ENCODE measurements around the gene SMTNL2.
"Not testable (repeated sequence)": the region's sequence is repeated elsewhere in the genome, so short reads cannot be mapped to it uniquely, and the experiment has no call there.

SMTNL2 gene

DNA sequence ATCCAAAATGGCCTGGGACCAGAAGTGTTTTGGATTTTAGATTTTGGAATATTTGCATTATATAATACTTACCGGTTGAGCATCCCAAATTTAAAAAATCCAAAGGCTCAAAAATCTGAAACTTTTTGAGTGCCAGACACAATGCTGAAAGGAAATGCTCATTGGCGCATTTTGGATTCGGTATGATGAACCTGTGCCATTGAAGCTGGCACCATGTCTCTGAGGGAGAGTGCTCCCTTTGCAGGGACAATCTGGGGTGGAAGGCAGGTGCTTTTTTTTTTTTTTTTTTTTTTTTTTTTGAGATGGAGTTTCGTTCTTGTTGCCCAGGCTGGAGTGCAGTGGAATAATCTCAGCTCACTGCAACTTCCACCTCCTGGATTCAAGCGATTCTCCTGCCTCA, 17.7 kb downstream of the SMTNL2 start:
- DNase-seq (ENCODE audit: low spot score), result no peak

DNA sequence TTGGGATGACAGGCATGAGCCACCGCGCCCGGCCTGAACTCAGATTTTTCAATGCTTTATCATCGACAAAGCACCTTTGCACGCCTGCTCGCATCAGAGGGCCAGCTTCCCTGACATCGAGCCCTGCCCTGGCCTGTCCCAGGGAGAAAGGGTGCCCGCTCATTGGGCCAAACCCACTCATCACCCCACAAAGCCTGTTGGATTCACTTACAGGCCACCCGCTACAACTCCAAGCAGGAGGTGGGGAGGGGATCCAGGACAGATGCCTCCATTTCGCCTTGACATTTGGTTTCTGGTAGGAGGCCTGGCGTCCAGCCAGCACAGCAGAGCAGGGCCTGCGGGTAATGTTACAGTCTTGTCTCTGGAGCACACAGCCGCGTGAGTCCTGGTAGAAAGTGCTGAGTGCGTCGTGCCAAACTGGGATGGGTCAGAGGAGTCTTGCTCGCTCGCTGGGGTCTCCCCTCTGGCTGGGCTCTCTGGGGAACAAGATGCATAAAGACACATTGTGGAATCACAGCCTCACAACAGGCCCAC, 19.8 kb downstream of the SMTNL2 start:
- DNase-seq (ENCODE audit: low spot score), result no peak

DNA sequence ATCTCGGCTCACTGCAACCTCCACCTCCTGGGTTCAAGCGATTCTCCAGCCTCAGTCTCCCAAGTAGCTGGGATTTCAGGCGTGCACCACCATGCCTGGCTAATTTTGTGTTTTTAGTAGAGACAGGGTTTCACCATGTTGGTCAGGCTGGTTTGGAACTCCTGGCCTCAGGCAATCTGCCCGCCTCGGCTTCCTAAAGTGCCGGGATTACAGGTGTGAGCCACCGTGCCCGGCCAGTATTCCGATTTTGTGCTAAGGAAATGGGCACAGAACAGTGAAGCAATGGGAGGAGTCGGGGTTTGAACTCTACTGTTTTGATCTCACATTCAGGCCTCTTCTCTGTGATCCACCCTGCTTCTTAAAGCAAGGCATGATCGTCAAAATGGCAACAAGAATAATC, 20.4 kb downstream of the SMTNL2 start:
- not testable (repeated sequence) for DNase-seq (ENCODE audit: low spot score)

- DNase-seq (ENCODE audit: low spot score), result no peak
Measured at GRCh38 chr17:4605826-4606225, 21.5 kb downstream of the SMTNL2 start.

- no peak for DNase-seq (ENCODE audit: low spot score)
Measured at GRCh38 chr17:4607261-4607741, 23.0 kb downstream of the SMTNL2 start.

GRCh38 chr17:4607773-4608187, 23.5 kb downstream of the SMTNL2 start:
- DNase-seq (ENCODE audit: low spot score), result no peak

- DNase-seq (ENCODE audit: low spot score), result no peak
Measured at GRCh38 chr17:4609761-4610160, 25.4 kb downstream of the SMTNL2 start.

GRCh38 chr17:4610162-4610561, 25.8 kb downstream of the SMTNL2 start:
- DNase-seq (ENCODE audit: low spot score), result peak; percentile 36

DNA sequence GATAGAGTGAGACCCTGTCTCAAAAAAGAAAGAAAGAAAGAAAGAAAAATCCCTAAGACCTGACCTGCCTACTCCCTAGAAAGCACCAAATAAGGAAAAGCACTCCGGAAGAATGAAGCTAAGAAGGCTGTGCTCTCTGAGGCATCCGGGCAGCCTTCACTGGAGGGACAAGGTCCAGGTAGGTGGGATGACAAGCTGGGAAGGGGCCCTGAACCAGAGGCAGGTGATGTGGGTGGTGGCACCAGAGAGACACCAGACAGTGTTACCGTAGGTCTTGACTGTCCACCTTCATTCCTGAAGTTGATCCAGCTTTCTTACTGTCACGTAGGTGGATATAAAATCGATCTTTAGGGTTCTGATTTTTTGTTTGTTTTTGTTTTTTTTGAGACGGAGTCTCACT, 26.3 kb downstream of the SMTNL2 start:
- DNase-seq (ENCODE audit: low spot score), result no peak

- no peak for DNase-seq (ENCODE audit: low spot score)
Measured at GRCh38 chr17:4616476-4616875, 32.1 kb downstream of the SMTNL2 start.

- DNase-seq (ENCODE audit: low spot score), result no peak
Measured at GRCh38 chr17:4617090-4617489, 32.8 kb downstream of the SMTNL2 start.

DNA sequence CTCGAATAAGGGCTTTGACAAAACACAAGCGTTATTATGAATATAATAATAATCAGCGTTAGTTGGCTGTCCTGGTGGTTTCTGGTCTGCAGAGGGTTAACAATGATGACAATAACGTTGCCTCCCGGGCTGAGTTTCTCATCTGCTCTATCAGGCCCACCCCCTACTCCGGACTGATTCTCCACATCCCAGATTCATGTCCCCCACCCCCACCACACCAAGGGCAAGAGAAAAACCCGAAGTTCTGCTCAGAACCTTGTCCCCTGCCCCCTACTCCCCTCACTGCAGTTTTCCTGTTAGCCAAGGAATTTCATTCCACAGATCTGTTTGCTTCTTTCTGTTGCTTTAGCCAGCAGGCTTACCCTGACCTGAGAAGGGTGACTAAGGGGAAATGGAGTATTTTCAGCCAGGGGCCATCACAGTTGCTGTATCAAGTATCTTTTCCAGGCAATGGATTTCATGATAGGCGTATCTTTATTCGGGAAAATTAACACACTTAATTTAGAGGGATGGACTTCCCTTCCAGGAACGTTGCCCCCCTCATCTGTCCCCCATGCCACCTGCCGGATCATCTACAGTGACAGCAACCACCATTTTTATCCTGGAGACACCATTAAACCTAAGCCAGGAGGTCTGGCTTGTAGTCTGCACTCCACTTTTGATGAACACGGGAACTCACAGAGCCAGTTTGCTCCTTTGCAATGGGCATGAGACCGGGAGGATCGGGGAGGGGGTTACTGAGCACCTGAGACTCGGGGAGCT, 33.4 kb downstream of the SMTNL2 start:
- no peak for DNase-seq (ENCODE audit: low spot score)

- DNase-seq (ENCODE audit: low spot score), result no peak
Measured at GRCh38 chr17:4620531-4621101, 36.3 kb downstream of the SMTNL2 start.

DNA sequence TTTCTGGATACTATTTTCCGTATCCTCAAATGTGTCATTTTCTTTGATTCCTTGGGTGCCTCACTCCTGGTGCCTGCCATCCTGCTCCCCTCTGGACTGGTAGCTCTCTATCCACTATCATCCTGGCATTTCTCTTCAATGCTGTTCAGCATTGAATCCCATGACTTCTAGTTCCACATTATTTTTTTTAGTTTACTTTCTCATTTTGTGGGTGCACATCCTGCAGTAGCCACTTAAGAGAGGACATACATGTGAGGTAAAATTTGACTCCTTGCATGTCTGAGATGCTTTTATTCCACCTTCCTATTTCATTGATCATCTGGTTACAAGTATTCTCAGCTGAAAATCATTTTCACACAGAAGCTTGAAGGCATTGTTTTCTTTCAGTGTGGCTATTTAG, 38.0 kb downstream of the SMTNL2 start:
- DNase-seq (ENCODE audit: low spot score), result no peak

DNA sequence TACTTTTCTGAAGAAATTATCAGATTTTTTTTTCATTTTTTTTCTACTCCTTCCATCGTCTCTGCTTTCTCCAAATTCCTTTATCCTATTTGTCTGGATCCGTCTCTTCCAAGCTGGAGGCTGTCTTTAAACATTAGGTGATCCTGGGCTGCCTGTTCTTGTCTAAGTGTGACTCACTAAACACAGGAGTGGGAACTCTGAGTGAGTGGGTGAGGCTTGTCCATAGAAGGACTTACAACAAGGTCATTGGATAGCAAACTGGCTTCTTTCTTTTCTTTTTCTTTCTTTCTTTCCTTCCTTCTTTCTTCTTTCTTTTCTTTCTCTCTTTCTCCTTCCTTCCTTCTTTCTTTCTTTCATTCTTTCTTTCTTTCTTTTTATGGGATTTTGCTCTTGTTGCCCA, 38.9 kb downstream of the SMTNL2 start:
- no peak for DNase-seq (ENCODE audit: low spot score)

GRCh38 chr17:4624451-4624911, 40.2 kb downstream of the SMTNL2 start:
- not testable (repeated sequence) for DNase-seq (ENCODE audit: low spot score)

DNA sequence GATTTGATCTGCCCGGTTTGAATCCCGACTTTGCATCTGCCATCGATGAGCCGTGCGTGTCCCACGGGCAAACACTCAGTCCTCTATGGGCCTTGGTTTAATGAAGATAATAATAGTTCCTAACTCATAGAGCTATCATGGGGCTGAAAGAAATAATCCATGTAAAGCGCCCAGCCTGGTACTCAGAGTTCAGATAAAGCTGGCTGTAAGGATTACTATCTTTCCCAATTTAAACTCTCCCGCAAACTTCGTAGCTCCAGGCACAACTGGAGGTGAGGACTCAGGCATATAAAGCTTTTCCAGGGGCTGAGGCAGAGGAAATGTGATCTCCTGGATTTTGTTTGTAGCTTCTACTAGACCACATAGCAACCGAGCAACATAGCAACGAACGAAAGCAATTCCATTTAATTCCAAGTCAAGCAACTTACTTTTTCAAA, 40.9 kb downstream of the SMTNL2 start:
- DNase-seq (ENCODE audit: low spot score), result no peak

DNA sequence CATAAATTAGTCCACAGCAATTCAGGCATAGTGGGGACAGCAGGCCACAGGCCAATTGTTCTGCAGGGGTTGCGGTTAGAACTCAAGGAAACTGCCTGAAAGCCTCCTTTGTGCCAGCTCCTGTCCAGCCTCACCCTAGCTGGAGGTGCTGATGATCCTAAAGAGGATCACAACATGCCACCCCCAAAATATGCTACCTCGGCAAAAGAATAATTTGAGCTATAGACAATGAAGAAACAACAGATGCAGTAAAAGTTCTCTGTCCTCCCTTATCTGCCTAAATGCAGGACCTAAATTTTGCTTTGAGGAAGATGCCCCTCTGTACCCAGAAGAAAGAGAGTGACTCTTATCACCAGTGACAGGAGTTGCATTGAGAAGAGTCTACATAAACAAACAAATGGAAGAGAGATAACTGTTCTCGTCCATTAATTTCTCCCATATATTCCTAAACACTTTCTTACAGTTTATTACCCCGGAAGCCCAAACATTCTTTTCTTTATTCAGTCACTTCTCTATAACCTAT, 42.5 kb downstream of the SMTNL2 start:
- DNase-seq (ENCODE audit: low spot score), result no peak

DNA sequence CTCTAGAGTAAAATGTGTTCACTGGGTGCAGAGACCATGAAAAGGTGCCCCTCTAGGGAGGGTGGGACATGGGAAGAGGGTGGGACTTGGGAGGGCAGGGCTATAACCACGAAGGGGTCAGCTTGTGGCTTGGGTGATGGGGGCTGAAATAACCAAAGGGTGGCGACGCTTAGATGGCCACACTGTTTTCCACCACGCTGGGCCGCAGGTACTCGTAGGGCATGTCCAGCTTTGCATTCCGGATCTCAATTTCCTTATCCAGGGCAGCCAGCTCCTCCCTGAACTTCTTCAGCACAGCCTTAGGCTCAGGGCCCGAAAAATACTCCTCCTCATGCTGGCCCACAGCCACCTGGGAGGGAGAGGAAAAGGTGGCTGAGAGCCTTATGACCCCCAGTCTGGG, 47.1 kb downstream of the SMTNL2 start:
- DNase-seq (ENCODE audit: low spot score), result no peak

DNA sequence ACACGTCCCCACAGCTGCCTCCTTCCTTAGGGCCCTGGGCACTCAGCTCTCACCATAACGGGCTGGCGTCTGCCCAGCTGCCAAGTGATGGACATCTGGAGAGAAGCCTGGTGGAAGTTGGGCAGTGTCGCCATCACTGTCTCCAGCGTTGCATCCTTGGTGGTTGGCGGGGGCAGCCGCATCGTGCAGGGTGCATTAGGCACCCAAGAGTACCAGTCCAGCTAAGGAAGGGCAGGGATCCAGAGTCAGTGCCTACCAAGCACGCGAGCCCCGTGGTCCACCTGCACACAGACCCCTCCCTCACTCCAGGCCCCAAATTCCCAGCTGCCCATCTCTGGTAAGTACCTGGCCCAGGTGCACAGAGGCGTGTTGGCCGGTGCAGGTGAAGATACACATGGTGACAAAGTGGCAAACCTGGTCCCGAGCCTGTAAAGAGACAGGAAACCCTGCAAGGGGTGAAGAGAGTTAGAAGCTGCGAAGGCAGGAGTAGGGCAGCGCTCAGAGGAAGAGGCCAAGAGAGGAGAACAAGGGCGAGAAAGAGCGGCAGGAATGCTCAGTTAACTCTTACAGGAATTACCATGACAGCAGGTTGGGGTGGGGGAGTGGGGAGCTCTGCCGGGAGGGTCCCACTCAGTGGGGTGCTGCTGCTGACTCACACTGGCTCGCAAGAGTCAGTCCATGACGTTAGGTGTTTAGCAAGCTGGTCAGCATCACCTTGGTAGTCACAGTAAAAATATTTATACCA, 47.7 kb downstream of the SMTNL2 start:
- DNase-seq (ENCODE audit: low spot score), result no peak

DNA sequence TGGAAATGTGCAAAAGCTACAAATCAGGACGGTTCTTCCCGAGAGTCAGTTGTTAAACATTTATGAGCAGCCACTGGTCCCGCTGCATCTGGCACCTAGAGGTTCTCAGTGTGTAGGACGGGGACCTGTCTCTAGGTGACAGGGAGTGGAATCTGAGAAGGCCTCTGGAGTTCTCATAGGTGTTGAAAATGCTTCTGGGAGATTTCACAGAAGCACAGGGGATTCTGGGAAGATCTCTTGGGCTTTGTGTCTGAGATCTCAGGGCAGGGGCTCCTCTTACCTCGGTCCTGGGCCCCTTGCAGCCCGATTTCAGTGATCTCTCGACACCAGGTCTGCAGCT, 48.2 kb downstream of the SMTNL2 start:
- no peak for DNase-seq (ENCODE audit: low spot score)

DNA sequence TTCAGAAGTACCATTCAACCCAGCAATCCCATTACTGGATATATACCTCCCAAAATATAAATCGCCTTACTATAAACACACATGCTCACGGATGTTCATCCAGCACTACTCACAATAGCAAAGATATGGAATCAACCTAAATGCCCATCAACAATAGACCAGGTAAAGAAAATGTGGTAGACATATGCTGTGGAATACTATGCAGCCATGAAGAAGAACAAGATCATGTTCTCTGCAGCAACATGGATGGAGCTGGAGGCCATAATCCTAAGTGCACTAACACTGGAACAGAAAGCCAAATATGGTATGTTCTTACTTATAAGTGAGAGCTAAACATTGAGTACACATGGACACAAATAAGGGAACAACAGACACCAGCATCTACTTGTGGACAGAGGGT, 49.3 kb downstream of the SMTNL2 start:
- DNase-seq (ENCODE audit: low spot score), result no peak

DNA sequence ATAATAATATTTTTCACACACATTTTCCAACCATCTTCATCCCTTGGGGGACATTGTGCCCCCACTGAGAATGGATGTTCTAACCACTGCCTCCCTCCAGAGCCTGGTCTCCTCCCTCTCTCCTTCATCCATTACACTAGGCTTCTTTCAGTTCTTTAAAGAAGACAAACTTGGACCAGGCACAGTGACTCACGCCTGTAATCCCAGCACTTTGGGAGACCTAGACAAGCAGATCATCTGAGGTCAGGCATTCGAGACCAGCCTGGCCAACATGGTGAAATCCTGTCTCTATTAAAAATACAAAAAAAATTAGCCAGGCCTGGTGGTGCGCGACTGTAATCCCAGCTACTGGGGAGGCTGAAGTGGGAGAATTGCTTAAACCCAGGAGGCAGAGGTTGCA, 50.6 kb downstream of the SMTNL2 start:
- DNase-seq (ENCODE audit: low spot score), result no peak

Data from LoVo (cell line).